GM19023 (cell line): ENCODE data around the gene DCUN1D3.

Experiments used
- ATAC-seq: cut with Tn5 transposase; IDR thresholded peaks from one replicate; pipeline ENCODE4 v1.9.1; 2021; ENCODE audit warnings: mild to moderate bottlenecking, moderate library complexity; ENCODE audit not compliant: unreplicated experiment

DCUN1D3 gene

DNA sequence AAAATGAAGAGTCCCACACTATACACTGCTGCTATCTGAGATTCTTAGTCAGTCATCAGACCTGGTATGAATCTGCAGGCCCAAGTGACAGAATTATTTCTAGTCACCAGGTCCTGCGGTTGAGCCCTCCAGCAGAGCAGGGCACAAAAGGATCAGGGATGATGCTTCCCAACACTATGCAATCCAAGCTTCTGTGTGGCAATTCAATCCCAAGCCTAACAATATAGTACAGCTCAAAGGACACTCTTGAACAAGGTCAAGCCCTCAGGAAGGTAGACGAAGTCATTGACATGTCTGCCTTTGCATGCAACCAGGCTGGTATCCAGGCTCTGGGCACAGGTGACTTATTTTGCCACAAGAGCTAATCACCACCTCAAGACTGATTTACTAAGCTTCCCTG is 5.8 kb downstream of the DCUN1D3 start:
- no peak for ATAC-seq

DNA sequence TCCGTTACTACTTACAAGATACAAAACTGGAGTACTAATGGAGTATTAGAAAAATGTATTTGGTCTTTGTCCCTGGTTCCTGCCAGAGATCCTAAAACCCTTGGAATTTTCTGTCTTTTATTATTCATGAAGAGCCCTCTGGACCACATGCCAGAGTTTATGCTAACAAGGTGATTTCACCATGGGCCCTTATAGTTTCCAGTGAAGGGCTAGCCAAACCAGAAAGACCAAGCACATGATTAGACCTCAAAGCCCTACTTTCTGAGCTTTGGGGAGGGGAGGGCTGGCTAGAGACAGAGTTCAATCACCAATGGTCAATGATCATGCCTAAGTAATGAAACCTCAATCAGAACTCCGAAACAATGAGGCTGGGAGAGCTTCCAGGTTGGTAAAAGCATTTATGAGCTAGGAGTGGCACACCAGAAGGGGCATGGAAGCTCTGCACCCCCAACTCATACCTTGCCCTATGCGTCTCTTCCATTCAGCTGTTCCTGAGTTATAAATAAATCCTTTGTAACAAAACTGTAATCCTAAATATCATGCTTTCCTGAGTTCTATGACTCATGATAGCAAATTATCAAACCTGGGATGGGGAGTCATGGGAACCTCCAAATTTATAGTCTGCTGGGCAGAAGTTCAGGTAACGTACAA is 10.4 kb downstream of the DCUN1D3 start:
- no peak for ATAC-seq

DNA sequence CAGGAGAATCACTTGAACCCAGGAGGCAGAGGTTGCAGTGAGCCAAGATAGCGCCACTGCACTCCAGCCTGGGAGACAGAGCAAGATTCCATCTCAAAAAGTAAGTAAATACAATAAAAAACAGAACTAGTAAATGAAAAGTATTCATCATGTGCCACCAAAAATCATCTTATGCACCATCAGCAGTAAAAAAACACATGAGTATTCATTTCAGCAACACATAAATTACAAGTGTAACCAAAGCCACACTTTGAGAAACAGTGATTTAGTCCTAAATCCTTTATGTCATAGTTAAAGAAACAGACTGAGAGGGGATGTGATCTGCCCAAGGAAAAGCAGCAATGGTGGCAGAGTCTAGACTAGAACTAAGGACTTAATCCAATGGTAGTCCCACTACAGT is 13.0 kb downstream of the DCUN1D3 start:
- no peak for ATAC-seq

GRCh38 chr16:20886320-20886719 is 13.8 kb downstream of the DCUN1D3 start:
- ATAC-seq, result no peak

GRCh38 chr16:20884240-20884556 is 16.0 kb downstream of the DCUN1D3 start:
- ATAC-seq, result no peak

GRCh38 chr16:20883554-20884239 is 16.5 kb downstream of the DCUN1D3 start:
- no peak for ATAC-seq

DNA sequence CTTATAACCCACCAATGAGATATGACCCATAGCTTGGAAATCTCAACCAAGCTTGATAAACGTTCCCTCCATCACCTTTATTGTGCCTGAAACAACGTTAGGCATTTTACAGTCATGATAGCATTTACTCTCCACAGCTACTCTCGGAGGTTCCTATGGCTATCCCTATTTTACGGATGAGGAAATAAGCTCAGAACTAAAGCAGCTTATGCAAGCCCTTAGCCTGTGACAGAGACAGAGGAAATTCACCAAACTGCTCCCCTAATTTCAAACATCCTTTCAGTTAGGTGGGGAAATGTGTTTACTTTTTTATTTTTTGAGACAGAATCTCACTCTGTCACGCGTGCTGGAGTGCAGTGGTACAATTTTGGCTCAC is 18.7 kb downstream of the DCUN1D3 start:
- no peak for ATAC-seq

GRCh38 chr16:20880867-20881502 is 19.2 kb downstream of the DCUN1D3 start:
- no peak for ATAC-seq

GRCh38 chr16:20879175-20880040 is 20.8 kb downstream of the DCUN1D3 start:
- no peak for ATAC-seq

GRCh38 chr16:20878682-20879147 is 21.4 kb downstream of the DCUN1D3 start:
- ATAC-seq, result no peak

GRCh38 chr16:20875355-20875650 is 24.9 kb downstream of the DCUN1D3 start:
- no peak for ATAC-seq

DNA sequence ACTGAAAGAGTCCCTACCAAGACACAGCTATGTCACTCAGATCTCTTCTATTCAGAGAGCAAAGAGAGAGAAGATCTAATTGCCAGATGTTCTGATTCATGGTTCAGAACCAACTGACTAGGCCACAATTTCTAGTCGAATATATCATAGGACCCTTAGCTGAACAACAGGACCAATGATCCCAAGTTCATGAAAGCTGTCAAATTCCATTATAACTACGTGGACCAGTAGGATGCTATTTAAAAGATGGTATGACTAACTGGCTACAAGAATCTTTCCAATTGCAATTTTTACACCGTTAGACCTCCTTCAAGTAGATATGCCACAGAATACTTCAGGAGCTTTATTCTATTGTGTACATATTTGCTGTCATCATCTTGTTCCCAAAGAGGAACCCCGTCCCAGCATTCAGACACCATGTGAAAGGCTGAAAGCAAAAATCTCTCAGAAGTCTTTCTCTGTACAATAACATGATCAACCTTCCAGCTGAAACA is 26.0 kb downstream of the DCUN1D3 start:
- no peak for ATAC-seq

GRCh38 chr16:20873331-20873730 is 26.8 kb downstream of the DCUN1D3 start:
- ATAC-seq, result no peak

GRCh38 chr16:20871941-20872815 is 28.0 kb downstream of the DCUN1D3 start:
- ATAC-seq, result no peak

GRCh38 chr16:20871258-20871657 is 28.9 kb downstream of the DCUN1D3 start:
- ATAC-seq, result no peak

DNA sequence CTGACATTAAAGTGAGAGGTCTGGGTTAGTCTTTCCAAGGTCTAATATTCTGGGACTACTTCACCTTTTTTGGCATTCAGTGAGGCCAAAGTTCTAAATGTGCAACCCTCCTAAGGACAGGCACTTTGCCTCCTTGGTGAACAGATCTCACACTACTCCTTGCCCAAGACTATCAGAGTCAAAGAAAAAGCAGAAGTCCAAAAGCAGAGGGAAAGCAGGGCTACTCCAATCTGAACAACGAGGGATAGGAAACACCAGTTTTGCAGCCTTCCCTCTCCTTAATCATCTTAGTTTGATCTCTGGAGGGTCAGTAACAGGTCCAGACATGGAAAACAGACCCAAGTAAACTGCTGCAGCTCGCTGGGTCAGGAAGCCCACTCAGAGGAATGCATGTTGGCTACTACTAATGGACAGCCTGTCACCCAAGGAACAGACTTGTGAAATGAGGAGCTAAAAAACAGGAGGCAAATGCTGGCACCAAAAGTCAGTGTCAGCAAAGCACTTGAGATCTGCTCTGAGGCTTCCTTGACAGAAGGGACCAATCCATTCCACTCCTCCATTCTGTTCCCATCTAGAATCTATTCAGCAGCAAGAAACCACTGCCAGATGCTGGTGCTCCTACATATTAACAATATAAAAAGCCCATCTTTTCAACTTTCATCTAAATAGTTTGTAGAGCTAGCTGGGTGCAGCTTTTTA is 29.9 kb downstream of the DCUN1D3 start:
- no peak for ATAC-seq

GRCh38 chr16:20868890-20869289 is 31.3 kb downstream of the DCUN1D3 start:
- ATAC-seq, result no peak

- ATAC-seq, result no peak
Observed at GRCh38 chr16:20867585-20867984, 32.6 kb downstream of the DCUN1D3 start.

GRCh38 chr16:20866801-20867200 is 33.4 kb downstream of the DCUN1D3 start:
- no peak for ATAC-seq
